GM06990 (cell line): Measurements from ENCODE around the gene WDR46.

Experiments used
- DNase-seq: peaks from one replicate; pipeline ENCODE4 v3.0.0-alpha.2; 2011; ENCODE audit not compliant: insufficient read length; ENCODE audit errors: extremely low read depth
- H3K27me3 ChIP-seq: replicated peaks from 2 replicates; pipeline ENCODE4 v1.6.0; 2011; ENCODE audit warnings: low read length; ENCODE audit not compliant: control insufficient read depth, insufficient read depth
- H3K36me3 ChIP-seq: 2 replicates; pipeline ENCODE4 v1.5.1; 2011; ENCODE audit warnings: low read length; ENCODE audit not compliant: control insufficient read depth, insufficient read depth
- H3K4me3 ChIP-seq: replicated peaks from 2 replicates; pipeline ENCODE4 v1.5.1; 2011; ENCODE audit warnings: low read depth, mild to moderate bottlenecking, control low read depth, low read length
- CTCF ChIP-seq: IDR thresholded peaks from 2 replicates; pipeline ENCODE4 v1.5.1; 2011; ENCODE audit warnings: low read length, control low read depth, mild to moderate bottlenecking, inconsistent platforms; ENCODE audit not compliant: insufficient read depth, poor library complexity, severe bottlenecking

The WDR46 gene

GRCh38 chr6:33236328-33236727 lies 52.7 kb downstream of the WDR46 start:
- TF ChIP-seq CTCF: no peak

GRCh38 chr6:33235221-33235634 lies 53.8 kb downstream of the WDR46 start:
- DNase-seq: no peak
- Histone ChIP-seq H3K4me3 (no peak overlapping the region), H3K36me3 (no peaks in the 10 kb centered on the region), H3K27me3 (no peaks in the 10 kb centered on the region; the same call in 1 of the 2 replicates)
- TF ChIP-seq CTCF: no peak

More at GRCh38 chr6:33236328-33236727, 52.7 kb downstream of the WDR46 start:
- no peaks in the 10 kb centered on the region for H3K36me3 ChIP-seq
- DNase-seq: no peak
- H3K4me3 ChIP-seq: no peak overlapping the region
- H3K27me3 ChIP-seq: no peaks in the 10 kb centered on the region; the same call in 1 of the 2 replicates
